DND-41 (cell line): Measurements from ENCODE around the gene ADAMTS12.

Source experiments
- EZH2 ChIP-seq: IDR thresholded peaks from 3 replicates; pipeline ENCODE4 v1.6.1; 2012; ENCODE audit warnings: borderline replicate concordance, low read depth, mild to moderate bottlenecking, moderate library complexity, low read length, inconsistent platforms; ENCODE audit not compliant: severe bottlenecking
- TF ChIP-seq, protein P1 (sequence below): IDR thresholded peaks from 2 replicates; pipeline ENCODE4 v1.5.1; 2012; ENCODE audit warnings: borderline replicate concordance, low read length, moderate library complexity, mild to moderate bottlenecking; ENCODE audit not compliant: poor library complexity, severe bottlenecking; ENCODE audit errors: extremely low read depth

DNA sequence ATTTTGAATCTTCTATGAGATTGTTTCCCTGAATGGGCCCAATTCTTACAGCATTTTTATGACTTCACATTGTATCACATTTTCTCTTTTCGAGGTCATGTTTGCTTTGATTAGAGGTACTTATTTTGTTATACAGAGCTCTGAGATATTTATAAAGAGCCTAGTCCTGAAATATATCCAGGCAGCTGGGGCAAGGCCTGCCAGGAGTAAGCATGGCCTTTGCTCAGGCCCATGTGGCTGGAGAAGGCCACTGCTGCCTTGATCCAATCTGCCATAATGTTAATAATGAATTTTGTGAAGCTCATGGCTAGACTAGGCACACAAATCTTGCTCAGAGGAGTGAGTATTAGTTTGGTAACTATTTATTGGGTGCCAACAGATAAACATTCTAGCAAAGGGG is 355.0 kb downstream of the ADAMTS12 start:
- TF ChIP-seq, protein P1, sequence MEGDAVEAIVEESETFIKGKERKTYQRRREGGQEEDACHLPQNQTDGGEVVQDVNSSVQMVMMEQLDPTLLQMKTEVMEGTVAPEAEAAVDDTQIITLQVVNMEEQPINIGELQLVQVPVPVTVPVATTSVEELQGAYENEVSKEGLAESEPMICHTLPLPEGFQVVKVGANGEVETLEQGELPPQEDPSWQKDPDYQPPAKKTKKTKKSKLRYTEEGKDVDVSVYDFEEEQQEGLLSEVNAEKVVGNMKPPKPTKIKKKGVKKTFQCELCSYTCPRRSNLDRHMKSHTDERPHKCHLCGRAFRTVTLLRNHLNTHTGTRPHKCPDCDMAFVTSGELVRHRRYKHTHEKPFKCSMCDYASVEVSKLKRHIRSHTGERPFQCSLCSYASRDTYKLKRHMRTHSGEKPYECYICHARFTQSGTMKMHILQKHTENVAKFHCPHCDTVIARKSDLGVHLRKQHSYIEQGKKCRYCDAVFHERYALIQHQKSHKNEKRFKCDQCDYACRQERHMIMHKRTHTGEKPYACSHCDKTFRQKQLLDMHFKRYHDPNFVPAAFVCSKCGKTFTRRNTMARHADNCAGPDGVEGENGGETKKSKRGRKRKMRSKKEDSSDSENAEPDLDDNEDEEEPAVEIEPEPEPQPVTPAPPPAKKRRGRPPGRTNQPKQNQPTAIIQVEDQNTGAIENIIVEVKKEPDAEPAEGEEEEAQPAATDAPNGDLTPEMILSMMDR = no peak
- TF ChIP-seq EZH2 = no peak
